A172 (cell line): Measurements from ENCODE around the gene RFC2. TPM values are rescaled to one million over a fixed set of nuclear protein-coding genes. Genes with fewer than 3 reads are reported as not detected.

Experiments
- DNase-seq: peaks from one replicate; pipeline ENCODE4 v3.0.0-alpha.2; 2015; ENCODE audit warnings: low spot score
- total RNA-seq: library from RNA; depleted of rRNA; stranded (reverse); fragments of >200 nt; shearing (Covaris generic); gene quantifications from 2 replicates; pipeline ENCODE4 v1.2.3, GENCODE V29; 2014; rRNA removed

The RFC2 gene
- total RNA-seq, 1 experiment from 2014 or later: 99.1 TPM

DNA sequence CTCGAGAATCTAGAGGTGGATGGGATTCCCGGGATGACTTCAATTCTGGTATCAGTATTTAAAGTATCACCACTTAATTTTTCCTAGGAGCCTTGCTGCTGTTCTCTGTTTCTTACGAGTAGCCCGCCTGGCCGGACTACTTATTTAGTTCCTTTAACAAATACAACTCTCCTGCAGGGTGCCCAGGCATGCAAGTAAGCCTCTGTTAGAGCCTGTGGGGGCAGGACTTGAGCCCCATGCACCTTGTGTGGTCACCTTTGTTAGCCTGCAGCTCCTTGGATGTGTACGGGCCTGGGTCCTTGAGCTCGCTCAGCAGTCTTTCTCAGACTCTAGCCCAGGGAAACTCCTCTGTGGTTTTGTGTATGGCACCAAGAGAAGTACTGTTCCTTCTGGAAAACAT lies 63.9 kb downstream of the RFC2 start:
- DNase-seq: no peak

DNA sequence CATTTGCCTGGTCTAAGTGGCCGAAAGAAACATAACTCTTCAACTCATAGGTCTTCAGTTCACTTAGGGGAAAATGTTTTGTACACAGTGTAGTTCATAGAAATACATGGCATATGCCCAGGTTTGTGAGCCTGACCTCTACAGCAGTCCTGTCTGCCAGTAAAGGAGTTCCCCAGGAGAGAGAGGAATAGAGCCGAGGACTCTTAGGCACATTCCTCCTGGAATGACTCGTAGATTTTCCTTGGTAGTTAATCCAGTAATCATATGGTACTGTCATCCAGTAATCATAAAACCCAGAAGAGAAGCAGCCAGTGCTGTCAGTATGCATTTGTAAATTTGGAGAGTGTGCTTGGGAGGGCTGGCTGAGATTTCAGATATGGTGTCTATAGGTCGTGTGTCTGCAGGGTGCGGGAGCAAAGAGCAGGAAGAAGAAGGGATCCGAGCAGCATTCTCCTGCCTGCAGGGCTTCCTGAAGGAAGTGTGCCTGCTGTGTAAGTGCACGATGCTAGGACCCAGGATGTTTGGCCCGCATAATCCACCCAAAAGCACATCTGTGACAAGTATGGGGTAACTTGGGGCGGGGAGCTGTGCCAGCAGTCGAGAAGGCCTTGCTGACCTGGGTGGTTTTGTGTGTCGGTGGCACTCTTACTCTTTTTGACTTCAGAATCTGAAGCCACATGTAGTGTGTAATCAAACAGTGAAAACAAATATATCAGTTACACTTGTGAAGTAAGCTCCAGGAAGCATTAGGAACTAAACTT lies 66.1 kb downstream of the RFC2 start:
- DNase-seq: peak; percentile 61

DNA sequence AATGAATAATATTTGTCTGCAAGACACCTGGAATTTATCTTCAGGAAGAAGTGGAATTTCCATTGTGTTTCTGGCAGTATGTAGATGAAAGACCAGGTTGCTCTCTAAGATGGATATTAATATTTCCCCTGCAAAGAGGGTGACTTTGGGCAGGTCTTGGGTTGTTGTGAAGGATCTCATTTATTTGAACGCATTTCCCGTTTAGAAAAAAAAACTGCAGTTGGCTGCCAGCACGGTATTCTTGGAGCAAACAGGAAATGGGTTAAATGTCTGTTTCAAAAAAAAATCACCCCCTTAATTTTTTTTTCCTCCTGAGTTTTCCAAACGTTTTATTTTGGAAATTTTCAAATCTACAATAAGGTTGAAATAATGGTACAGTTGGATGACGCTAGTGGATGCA lies 68.6 kb downstream of the RFC2 start:
- no peak for DNase-seq

DNA sequence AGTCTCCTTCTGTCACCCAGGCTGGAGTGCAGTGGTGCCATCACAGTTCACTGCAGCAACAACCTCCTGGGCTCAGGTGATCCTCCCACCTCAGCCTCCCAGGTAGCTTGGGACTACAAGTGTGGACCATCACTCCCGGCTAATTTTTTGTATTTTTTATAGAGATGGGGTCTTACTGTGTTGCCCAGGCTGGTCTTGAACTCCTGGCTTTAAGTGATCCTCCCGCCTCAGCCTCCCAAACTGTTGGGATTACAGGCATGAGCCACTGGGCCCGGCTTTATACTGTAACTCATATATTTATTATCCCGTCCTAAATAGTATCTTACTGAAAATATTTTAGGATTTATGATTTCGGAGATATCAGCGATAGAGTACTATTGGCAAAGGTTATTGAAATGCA lies 69.2 kb downstream of the RFC2 start:
- no peak for DNase-seq

DNA sequence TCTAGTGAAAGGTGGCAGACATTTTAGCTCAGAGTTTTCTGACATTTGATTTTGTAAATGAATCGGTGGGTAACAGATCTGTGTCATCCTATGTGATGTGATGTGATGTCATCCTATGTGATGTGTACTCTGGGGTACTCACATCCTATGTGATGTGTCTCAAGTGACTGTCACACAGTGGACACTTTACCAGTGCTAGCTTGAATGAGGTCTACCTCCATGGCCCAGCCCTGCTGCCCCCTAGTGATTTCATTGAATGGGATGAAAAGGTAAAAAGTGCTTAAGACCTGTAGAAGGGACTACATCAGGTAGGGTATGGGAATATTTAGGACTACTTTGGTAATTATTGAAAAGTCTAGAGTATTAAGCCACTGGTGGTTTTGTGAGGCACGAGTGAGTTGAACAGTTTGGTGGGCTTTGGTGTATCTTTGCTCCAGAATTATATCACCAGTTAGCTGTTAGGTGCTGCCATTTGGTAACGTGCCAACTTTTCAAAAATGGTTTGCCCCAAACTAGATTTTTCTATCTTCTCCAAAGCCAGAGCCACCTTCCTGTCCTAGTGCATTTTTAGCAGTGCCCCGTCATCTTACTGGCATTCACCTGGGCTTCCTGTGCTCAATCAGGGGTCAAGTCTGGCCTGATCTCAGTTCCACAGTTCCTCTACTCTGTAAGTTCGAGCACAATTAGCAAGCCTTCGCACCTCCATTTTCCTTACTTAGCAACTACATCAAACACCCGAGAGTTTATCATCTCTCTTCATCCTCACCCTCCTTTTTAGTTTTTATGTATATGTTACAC lies 70.3 kb downstream of the RFC2 start:
- no peak for DNase-seq

DNA sequence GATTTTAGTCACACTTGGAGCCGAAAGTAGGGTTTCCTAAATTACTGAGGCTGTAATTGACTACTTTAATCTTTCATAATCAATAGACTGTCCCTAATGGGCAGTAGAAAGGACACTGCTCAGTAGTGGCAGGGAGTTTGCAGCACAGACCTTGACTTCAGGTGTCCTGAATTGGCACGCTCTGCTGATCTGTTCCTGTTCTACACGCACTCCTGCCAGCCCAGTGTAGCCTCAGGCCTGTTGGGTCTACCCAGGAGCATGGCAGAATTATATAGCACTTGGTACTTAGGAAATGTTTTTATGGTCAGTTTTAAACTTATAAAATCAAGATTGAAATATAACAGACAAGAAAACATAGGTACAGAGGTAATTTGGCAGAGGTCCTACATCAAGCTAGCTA lies 71.1 kb downstream of the RFC2 start:
- DNase-seq: no peak

DNA sequence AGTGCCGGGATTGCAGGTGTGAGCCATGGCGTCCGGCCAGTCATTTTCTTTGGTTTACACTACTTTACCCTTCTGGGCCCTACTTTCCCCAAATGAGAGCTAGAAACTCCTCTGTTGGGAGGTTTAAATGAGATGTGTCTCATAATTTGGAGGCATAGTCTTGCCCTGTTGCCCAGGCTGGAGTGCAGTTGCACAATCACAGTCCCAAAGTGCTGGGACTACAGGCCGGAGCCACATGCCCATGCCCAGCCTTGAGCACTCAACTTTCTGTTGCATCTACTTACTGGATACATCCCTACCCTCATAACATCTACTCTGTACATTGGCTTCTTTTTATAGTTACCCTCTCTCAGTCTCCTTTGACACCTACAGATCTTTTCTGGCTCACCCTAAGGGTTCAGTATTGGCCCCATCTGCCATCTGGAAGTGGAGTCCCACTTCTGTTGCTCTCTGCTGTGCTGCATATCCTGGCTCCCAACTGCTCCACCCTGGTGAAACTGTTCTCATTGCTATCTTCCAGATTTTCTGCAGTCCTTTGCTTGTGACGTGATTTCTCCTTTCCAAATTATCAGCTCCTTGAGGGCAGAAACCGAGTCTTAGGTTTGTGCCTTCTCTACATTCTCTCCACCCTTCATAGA lies 71.6 kb downstream of the RFC2 start:
- DNase-seq: no peak

DNA sequence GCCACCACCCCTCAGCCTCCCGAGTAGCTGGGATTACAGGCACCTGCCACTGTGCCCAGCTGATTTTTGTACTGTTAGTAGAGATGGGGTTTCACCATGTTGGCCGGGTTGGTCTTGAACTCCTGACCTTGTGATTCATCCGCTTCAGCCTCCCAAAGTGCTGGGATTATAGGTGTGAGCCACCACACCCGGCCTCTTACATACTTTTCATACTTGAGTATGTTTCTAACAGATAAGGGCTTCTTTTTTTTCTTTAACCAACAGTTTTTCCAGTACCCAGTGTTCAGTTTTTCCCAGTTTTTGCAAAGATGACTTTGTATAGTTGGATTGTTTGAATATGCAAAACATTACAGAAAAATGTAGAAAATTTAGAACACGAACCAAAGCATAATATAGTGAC lies 72.4 kb downstream of the RFC2 start:
- DNase-seq: no peak

Other genes with a start within 250 kb of the RFC2 start
- gene ELN, start 226.2 kb downstream of the RFC2 start, total RNA-seq: 0.41 and 0.50 TPM in 2 replicates
- 104 and 113 TPM in 2 replicates for gene LIMK1, start 170.6 kb downstream of the RFC2 start, total RNA-seq
- gene EIF4H, start 80.0 kb downstream of the RFC2 start, total RNA-seq: 457 and 480 TPM in 2 replicates
- gene LAT2, start 44.4 kb downstream of the RFC2 start, total RNA-seq: 0.84 and 3.3 TPM in 2 replicates
- 43.9 and 47.4 TPM in 2 replicates for gene CLIP2, start 35.0 kb upstream of the RFC2 start, total RNA-seq
- gene GTF2IRD1, start 199.5 kb upstream of the RFC2 start, total RNA-seq: 25.2 and 54.7 TPM in 2 replicates